K562 (cell line): ENCODE results near the gene CSTF1. TPM values are rescaled to one million over a fixed set of nuclear protein-coding genes. Genes with fewer than 3 reads are reported as not detected.
"Not testable (repeated sequence)": the region's sequence is repeated elsewhere in the genome, so short reads cannot be mapped to it uniquely, and the experiment has no call there.

ENCODE experiments used
- ATAC-seq: fragments of 200-7000 bp; cut with Tn5 transposase; 3 replicates; pipeline ENCODE4 v1.9.1; 2020; ENCODE audit warnings: moderate library complexity
- BruUV-seq: library from RNA; stranded (reverse); fragments of 400-500 nt; replicated peaks from 2 replicates; lab custom pipeline; 2021; lab: Mats Ljungman, UMichigan
- CTCF ChIA-PET: fragments of 300-600 bp; formaldehyde crosslinking; extraction: SDS; loops from one replicate; lab custom pipeline; 2021; ENCODE audit warnings: low intra/inter-chr PET ratio; lab: Yijun Ruan, JAX
- POLR2A ChIA-PET: fragments of 300-600, 350-650 bp; sonication (Branson Sonifier 250); formaldehyde crosslinking; extraction: SDS; loops from one replicate; lab custom pipeline; 2021; ENCODE audit warnings: antibody characterized with exemption, inconsistent platforms; lab: Yijun Ruan, JAX
- DNase-seq, 4 experiments: peaks; one replicate each; pipeline versions ENCODE4 v3.0.0 to v3.0.0-alpha.2; 2011 to 2018; ENCODE audit warnings: low spot score in 3 of 4, mixed read lengths in 3 of 4; ENCODE audit errors: extremely low read depth in 1 of 4
- FAIRE-seq: peaks from 2 replicates; lab custom pipeline; 2011; peaks lifted over from hg19 to GRCh38; lab: Jason Lieb, UNC
- H2AFZ ChIP-seq: 2 replicates; pipeline ENCODE4 v1.6.0; 2011; ENCODE audit warnings: low read depth, low read length, control low read depth, inconsistent platforms
- H3K27ac ChIP-seq: fragments of 200-600 bp; 3 replicates; pipeline ENCODE4 v1.8.0; 2011; ENCODE audit warnings: low read depth, mild to moderate bottlenecking, control low read depth, inconsistent platforms, low read length, moderate library complexity, mixed read lengths; ENCODE audit errors: extremely low read depth
- H3K27me3 ChIP-seq, 2 experiments: fragments of 300-600 bp in 1 of 2; 2 replicates in 1 of 2; 3 replicates in 1 of 2; pipeline versions ENCODE4 v1.6.0 to v1.8.0; 2011; ENCODE audit warnings: inconsistent platforms in 2 of 2, low read length in 2 of 2, mild to moderate bottlenecking in 1 of 2, mixed read lengths in 1 of 2, moderate library complexity in 1 of 2; ENCODE audit not compliant: control insufficient read depth in 2 of 2, insufficient read depth in 2 of 2
- H3K36me3 ChIP-seq: fragments of 300-600 bp; 3 replicates; pipeline ENCODE4 v1.8.0; 2011; ENCODE audit warnings: mild to moderate bottlenecking, low read length, inconsistent platforms; ENCODE audit not compliant: control insufficient read depth, insufficient read depth
- H3K4me1 ChIP-seq, 2 experiments: fragments of 200-600 bp in 1 of 2; replicated peaks in 1 of 2; 2 replicates in 1 of 2; 3 replicates in 1 of 2; pipeline versions ENCODE4 v1.5.1 to v1.8.0; 2011; ENCODE audit warnings: inconsistent platforms in 2 of 2, low read length in 2 of 2, mild to moderate bottlenecking in 1 of 2, mixed read lengths in 1 of 2, moderate library complexity in 1 of 2; ENCODE audit not compliant: control insufficient read depth in 2 of 2, insufficient read depth in 2 of 2
- H3K4me2 ChIP-seq: 2 replicates; pipeline ENCODE4 v1.6.1; 2011; ENCODE audit warnings: low read length, control low read depth, inconsistent platforms, mixed read lengths; ENCODE audit not compliant: insufficient read depth
- H3K4me3 ChIP-seq: fragments of 200-600 bp; sonication (generic), shearing (Covaris generic); 2 replicates; pipeline ENCODE4 v1.5.1; 2016; ENCODE audit warnings: control low read depth, inconsistent platforms
- H3K79me2 ChIP-seq: fragments of 200-600 bp; 3 replicates; pipeline ENCODE4 v1.8.0; 2011; ENCODE audit warnings: low read length, inconsistent platforms; ENCODE audit not compliant: control insufficient read depth, insufficient read depth
- H3K9ac ChIP-seq, 2 experiments: 2 replicates each; pipeline versions ENCODE4 v1.6.0 to v1.6.1; 2011; ENCODE audit warnings: low read depth in 2 of 2, low read length in 2 of 2, control low read depth in 1 of 2, inconsistent platforms in 1 of 2, mild to moderate bottlenecking in 1 of 2, mixed read lengths in 1 of 2; ENCODE audit not compliant: insufficient read depth in 1 of 2
- H3K9me1 ChIP-seq: one replicate; pipeline ENCODE4 v1.6.0; 2011; ENCODE audit warnings: inconsistent platforms, mild to moderate bottlenecking, low read length, moderate library complexity; ENCODE audit not compliant: control insufficient read depth, insufficient read depth
- H3K9me3 ChIP-seq: replicated peaks from 2 replicates; pipeline ENCODE4 v1.5.1; 2011; ENCODE audit warnings: low read depth, low read length, inconsistent platforms; ENCODE audit not compliant: control insufficient read depth, insufficient read depth
- H4K20me1 ChIP-seq: replicated peaks from 2 replicates; pipeline ENCODE4 v1.6.1; 2011; ENCODE audit warnings: low read length, inconsistent platforms, mixed read lengths; ENCODE audit not compliant: control insufficient read depth, insufficient read depth
- ADNP ChIP-seq: fragments of 200-800 bp; sonication (Bioruptor generic); IDR thresholded peaks from 2 replicates; pipeline ENCODE4 v1.6.1; 2016; ENCODE audit warnings: missing genetic modification characterization, missing compliant biosample characterization
- BCOR ChIP-seq: fragments of 450-650 bp; IDR thresholded peaks from 2 replicates; pipeline ENCODE4 v1.6.1; 2016
- CEBPB ChIP-seq: fragments of 450-650 bp; IDR thresholded peaks from 2 replicates; pipeline ENCODE4 v1.6.1; 2016; ENCODE audit warnings: missing genetic modification characterization, missing compliant biosample characterization
- PKNOX1 ChIP-seq: fragments of 450-650 bp; IDR thresholded peaks from 2 replicates; pipeline ENCODE4 v1.6.1; 2016
- WGBS: fragments of 100-300 bp; shearing (Covaris generic); methylation state at CpG from one replicate; pipeline ENCODE4 v1.1.6; 2016; ENCODE audit warnings: low coverage, mixed read lengths; ENCODE audit not compliant: insufficient coverage; ENCODE audit errors: missing lambda C conversion rate; 5-methylcytosine and 5-hydroxymethylcytosine counted together
- in situ Hi-C: fragments of 300-500 bp; cut with MboI; formaldehyde crosslinking; loops from 4 replicates; pipeline ENCODE4 v1.15.0; 2018; ENCODE audit warnings: inconsistent platforms, mixed read lengths
- intact Hi-C: fragments of 100-400 bp; cut with micrococcal nuclease; formaldehyde crosslinking; loops from 2 replicates; pipeline ENCODE4 v1.14.2; 2022
- polyA plus RNA-seq, 8 experiments: library from polyadenylated mRNA; depleted of rRNA in 4 of 8; stranded (reverse) in 5 of 8; unstranded in 3 of 8; fragments of >200 nt; fragmentation: Nextera tagmentation in 2 of 8; fragmentation: Illumina TruSeq in 1 of 8; extraction: Ambion mirVana in 2 of 8; extraction: Trizol in 1 of 8; gene quantifications; 2 replicates each; pipeline versions ENCODE4 v1.2.1 to v1.2.3, GENCODE V29; 2011 to 2014; ENCODE audit warnings: inconsistent platforms in 1 of 8, missing spikeins in 1 of 8
- total RNA-seq, 7 experiments: library from RNA; depleted of rRNA in 6 of 7; stranded (reverse); fragments of >200 nt in 6 of 7; fragmentation: Illumina TruSeq in 2 of 7; extraction: Trizol in 2 of 7; gene quantifications; 2 replicates each; pipeline versions ENCODE4 v1.2.1 to v1.2.3, GENCODE V29; 2011 to 2021; ENCODE audit warnings: low replicate concordance in 1 of 7

The CSTF1 gene
- total and polyA plus RNA-seq, 9 of the 15 experiments (the other 6 are each of a cell fraction or from before 2014, with no cell fraction given), result 30.8 to 110 (median 53.4) TPM

DNA sequence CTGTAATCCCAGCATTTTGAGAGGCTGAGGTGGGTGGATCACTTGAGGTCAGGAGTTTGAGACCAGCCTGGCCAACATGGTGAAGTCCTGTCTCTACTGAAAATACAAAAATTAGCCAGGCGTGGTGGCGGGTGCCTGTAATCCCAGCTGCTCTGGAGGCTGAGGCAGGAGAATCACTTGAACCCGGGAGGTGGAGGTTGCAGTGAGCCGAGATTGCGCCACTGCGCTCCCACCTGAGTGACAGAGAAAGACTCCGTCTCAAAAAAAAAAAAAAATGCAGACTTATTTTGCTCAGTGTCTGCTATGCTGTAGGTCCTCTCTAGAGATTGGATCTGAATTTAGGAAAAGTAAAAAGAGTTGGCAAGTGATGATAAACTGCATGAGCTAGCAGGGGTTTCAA lies 18.8 kb downstream of the CSTF1 start:
- Histone ChIP-seq H3K4me3 (peak overlapping the region; percentile 77), H3K9ac (peak overlapping the region in 1 of 2 experiments; percentile 65; a peak in 2 of 4 replicates), H3K4me2 (peak overlapping the region; percentile 99), H3K4me1 (peaks cover 9 to 46% of the 10 kb centered on the region in 2 experiments), H3K27ac (peak overlapping the region; percentile 85), H3K36me3 (peaks cover 39% of the 10 kb centered on the region), H3K79me2 (peaks cover 72% of the 10 kb centered on the region), H2AFZ (peak overlapping the region; percentile 66)
- WGBS, result 17% methylated on average over 7 of the region's 7 CpGs
- H4K20me1 ChIP-seq, H3K9me1 ChIP-seq, H3K27me3 ChIP-seq, H3K9me3 ChIP-seq, in situ Hi-C loops, FAIRE-seq, BruUV-seq, ATAC-seq, DNase-seq, CTCF ChIA-PET: not testable (repeated sequence)
- intact Hi-C loops, result loop anchor here (5.0 kb wide), 1 partner anchor 56 kb away; the partner anchor contains the start of gene RTF2
- TF ChIP-seq CEBPB (tag) (peak; percentile 51; the same call in 1 of the 2 replicates), BCOR (peak; percentile 11; the same call in 1 of the 2 replicates), PKNOX1 (peak; percentile 5; the same call in 1 of the 2 replicates), ADNP (tag) (peak; percentile 61; the same call in 1 of the 2 replicates)
- POLR2A ChIA-PET, result interaction anchor here (0.9 to 5.1 kb wide), 9 partner anchors 12 to 57 kb away, joined by 3 to 72 read pairs (median 8); partner anchors contain the start of genes AURKA, CSTF1 and RTF2
